Measurements from ENCODE around the gene OLIG2. TPM values are rescaled to one million over a fixed set of nuclear protein-coding genes. Genes with fewer than 3 reads are reported as not detected.
A peak's percentile ranks its signal among the peaks of the same experiment; 100 is the strongest.

OLIG2 gene
- total RNA-seq (ENCODE audit: unreplicated experiment), result 0.33 TPM
- long read RNA-seq, result 0 reads

DNA sequence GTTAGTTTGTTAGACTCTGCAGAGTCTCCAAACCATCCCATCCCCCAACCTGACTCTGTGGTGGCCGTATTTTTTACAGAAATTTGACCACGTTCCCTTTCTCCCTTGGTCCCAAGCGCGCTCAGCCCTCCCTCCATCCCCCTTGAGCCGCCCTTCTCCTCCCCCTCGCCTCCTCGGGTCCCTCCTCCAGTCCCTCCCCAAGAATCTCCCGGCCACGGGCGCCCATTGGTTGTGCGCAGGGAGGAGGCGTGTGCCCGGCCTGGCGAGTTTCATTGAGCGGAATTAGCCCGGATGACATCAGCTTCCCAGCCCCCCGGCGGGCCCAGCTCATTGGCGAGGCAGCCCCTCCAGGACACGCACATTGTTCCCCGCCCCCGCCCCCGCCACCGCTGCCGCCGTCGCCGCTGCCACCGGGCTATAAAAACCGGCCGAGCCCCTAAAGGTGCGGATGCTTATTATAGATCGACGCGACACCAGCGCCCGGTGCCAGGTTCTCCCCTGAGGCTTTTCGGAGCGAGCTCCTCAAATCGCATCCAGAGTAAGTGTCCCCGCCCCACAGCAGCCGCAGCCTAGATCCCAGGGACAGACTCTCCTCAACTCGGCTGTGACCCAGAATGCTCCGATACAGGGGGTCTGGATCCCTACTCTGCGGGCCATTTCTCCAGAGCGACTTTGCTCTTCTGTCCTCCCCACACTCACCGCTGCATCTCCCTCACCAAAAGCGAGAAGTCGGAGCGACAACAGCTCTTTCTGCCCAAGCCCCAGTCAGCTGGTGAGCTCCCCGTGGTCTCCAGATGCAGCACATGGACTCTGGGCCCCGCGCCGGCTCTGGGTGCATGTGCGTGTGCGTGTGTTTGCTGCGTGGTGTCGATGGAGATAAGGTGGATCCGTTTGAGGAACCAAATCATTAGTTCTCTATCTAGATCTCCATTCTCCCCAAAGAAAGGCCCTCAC, at the start of gene OLIG2:
Gene OLIG2, plus strand, starts transcription at position 447 of the 954 bp plus-strand sequence. CDS start 928 bp downstream, outside the sequence.
- Mint-ChIP-seq H3K27me3 (ENCODE audit: unreplicated experiment) (peaks cover 16% of the 10 kb centered on the region), H3K27ac (ENCODE audit: unreplicated experiment) (no peak within 1 kb of the TSS), H3K4me3 (ENCODE audit: unreplicated experiment) (peak within 1 kb of the TSS; percentile 91), H3K4me1 (ENCODE audit: unreplicated experiment) (peaks cover 10% of the 10 kb centered on the region), H3K36me3 (ENCODE audit: low read depth, unreplicated experiment) (peaks cover 10% of the 10 kb centered on the region), H3K9me3 (ENCODE audit: unreplicated experiment) (no peaks in the 10 kb centered on the region)
- DNase-seq (ENCODE audit: low spot score), result peak; percentile 71
- TF ChIP-seq, protein P1, sequence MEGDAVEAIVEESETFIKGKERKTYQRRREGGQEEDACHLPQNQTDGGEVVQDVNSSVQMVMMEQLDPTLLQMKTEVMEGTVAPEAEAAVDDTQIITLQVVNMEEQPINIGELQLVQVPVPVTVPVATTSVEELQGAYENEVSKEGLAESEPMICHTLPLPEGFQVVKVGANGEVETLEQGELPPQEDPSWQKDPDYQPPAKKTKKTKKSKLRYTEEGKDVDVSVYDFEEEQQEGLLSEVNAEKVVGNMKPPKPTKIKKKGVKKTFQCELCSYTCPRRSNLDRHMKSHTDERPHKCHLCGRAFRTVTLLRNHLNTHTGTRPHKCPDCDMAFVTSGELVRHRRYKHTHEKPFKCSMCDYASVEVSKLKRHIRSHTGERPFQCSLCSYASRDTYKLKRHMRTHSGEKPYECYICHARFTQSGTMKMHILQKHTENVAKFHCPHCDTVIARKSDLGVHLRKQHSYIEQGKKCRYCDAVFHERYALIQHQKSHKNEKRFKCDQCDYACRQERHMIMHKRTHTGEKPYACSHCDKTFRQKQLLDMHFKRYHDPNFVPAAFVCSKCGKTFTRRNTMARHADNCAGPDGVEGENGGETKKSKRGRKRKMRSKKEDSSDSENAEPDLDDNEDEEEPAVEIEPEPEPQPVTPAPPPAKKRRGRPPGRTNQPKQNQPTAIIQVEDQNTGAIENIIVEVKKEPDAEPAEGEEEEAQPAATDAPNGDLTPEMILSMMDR (IDR thresholded peaks at IDR 0.05; ENCODE audit: unreplicated experiment), result no peak

- Mint-ChIP-seq H3K9me3 (ENCODE audit: unreplicated experiment) (no peaks in the 10 kb centered on the region), H3K27me3 (ENCODE audit: unreplicated experiment) (peaks cover 1% of the 10 kb centered on the region), H3K36me3 (ENCODE audit: low read depth, unreplicated experiment) (peaks cover 3% of the 10 kb centered on the region), H3K27ac (ENCODE audit: unreplicated experiment) (no peak overlapping the region), H3K4me1 (ENCODE audit: unreplicated experiment) (peaks cover 8% of the 10 kb centered on the region), H3K4me3 (ENCODE audit: unreplicated experiment) (no peak overlapping the region)
- TF ChIP-seq, protein P1 (IDR thresholded peaks at IDR 0.05; ENCODE audit: unreplicated experiment), result no peak
- no peak for DNase-seq (ENCODE audit: low spot score)
Measured at GRCh38 chr21:32976791-32977190, 48.9 kb upstream of the OLIG2 start.

GRCh38 chr21:32977216-32977615, 48.5 kb upstream of the OLIG2 start:
- DNase-seq (ENCODE audit: low spot score), result no peak
- Mint-ChIP-seq H3K9me3 (ENCODE audit: unreplicated experiment) (no peaks in the 10 kb centered on the region), H3K4me1 (ENCODE audit: unreplicated experiment) (peaks cover 8% of the 10 kb centered on the region)

DNA sequence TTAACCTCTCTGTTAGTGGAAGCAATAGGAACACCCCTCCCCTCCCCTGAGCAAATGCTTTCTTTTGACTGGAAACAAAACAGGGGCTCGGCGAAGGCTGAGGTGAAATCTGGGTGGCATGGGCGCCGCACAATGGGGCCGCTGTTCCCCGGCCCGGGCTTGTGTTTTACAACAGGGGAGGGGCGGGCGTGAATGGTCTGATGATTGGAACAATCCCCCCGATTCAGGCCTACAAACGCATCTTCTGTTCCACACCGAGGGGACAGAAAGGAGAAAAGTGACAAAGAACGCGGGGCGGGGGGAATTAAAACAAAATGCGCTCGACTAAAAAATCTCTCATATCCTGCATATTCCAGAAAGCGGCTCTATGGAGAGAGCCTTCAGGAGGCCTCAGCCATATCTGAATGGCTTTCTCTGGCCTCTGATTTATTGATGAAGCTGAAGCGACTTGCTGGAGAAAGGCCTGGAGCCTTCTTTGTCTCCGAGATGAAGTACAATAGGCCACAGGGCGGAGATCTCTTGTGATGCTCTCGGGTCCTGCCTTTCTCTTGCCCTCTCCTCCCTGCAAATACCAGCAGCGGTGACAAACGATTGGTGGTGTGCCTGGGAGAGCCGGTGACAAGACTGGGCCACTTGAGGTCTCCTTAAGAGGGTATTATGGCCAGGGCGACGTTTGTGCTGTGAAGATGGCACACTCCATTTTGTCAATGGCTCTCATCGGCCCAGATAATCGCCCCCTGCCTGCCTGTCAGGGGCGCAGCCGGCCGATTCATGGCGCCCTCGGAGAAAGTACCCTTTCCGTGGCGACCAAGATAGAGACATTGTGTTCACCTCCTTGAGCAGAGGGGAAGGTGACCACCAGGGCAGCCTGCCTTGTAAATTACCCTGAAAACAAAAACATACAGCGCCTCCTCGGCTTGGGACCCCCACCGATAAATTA, 47.1 kb upstream of the OLIG2 start:
- Mint-ChIP-seq H3K36me3 (ENCODE audit: low read depth, unreplicated experiment) (peaks cover 3% of the 10 kb centered on the region), H3K27ac (ENCODE audit: unreplicated experiment) (no peak overlapping the region), H3K9me3 (ENCODE audit: unreplicated experiment) (no peaks in the 10 kb centered on the region), H3K4me3 (ENCODE audit: unreplicated experiment) (no peak overlapping the region), H3K27me3 (ENCODE audit: unreplicated experiment) (peaks cover 1% of the 10 kb centered on the region), H3K4me1 (ENCODE audit: unreplicated experiment) (peaks cover 8% of the 10 kb centered on the region)
- TF ChIP-seq, protein P1 (IDR thresholded peaks at IDR 0.05; ENCODE audit: unreplicated experiment), result no peak
- no peak for DNase-seq (ENCODE audit: low spot score)

More at GRCh38 chr21:32977216-32977615, 48.5 kb upstream of the OLIG2 start:
- Mint-ChIP-seq H3K4me3 (ENCODE audit: unreplicated experiment) (no peak overlapping the region), H3K27ac (ENCODE audit: unreplicated experiment) (no peak overlapping the region), H3K27me3 (ENCODE audit: unreplicated experiment) (peaks cover 1% of the 10 kb centered on the region), H3K36me3 (ENCODE audit: low read depth, unreplicated experiment) (peaks cover 3% of the 10 kb centered on the region)
- TF ChIP-seq, protein P1 (IDR thresholded peaks at IDR 0.05; ENCODE audit: unreplicated experiment), result no peak

Measured in endothelial cell (in vitro differentiated cells).